Inflammatory macrophage (primary cell): Measurements from ENCODE around the gene ATP1A4.
"Not testable (repeated sequence)": the region's sequence is repeated elsewhere in the genome, so short reads cannot be mapped to it uniquely, and the experiment has no call there.

Source experiments
- DNase-seq, 2 donors: peaks; one replicate each; pipeline ENCODE4 v3.0.0-alpha.2; 2020 to 2022

The ATP1A4 gene

GRCh38 chr1:160124705-160125478 is 26.5 kb upstream of the ATP1A4 start:
- peak; percentile 21 to 23 for DNase-seq

- peak; percentile 25 to 35 for DNase-seq
These were observed 25.7 kb upstream of the ATP1A4 start for GRCh38 chr1:160125746-160126145.

- DNase-seq, result not testable (repeated sequence)
These were observed 25.1 kb upstream of the ATP1A4 start for GRCh38 chr1:160126342-160126741.

DNA sequence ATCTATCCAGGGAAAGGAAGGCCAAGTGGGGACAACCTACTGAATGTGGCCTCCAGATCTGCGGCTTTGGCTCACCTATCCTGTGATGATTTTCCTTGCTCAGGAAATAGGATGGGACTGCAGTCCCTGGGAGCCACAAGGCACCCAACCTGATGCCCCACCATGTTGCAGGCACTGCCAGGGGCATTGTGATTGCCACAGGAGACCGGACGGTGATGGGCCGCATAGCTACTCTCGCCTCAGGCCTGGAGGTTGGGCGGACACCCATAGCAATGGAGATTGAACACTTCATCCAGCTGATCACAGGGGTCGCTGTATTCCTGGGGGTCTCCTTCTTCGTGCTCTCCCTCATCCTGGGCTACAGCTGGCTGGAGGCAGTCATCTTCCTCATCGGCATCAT is 24.0 kb upstream of the ATP1A4 start:
- DNase-seq, result no peak

DNA sequence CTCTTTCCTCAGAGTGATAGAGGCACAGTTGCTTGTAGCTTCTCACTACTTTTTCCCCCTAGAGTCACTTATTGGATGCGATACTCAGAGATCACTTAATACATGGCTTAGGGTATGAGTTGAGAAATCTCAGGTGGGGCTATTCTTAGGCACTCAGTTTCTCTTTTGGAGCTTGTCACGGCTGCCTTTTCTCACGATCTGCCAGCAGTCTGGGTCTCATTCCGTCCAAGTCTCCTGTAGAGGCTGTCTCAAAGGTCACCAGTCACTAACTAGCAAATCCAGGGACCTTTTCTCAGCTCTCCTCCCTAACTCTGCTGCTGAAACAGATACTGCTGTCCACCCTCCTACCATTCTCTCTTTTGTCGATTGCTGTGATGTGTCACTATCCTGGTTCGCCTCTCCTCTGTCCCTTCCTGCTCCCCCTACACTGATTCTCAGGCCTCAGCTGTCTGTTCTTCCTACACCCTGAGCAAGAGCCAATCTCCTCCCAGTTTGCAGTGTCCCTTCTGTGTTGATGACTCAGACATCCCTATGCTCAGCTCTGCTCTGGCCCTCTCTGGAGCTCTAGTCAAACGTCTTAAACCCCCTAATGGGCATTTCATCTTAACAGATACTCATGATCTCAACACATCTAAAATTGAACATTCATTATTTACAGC is 23.4 kb upstream of the ATP1A4 start:
- peak; percentile 48 to 65 for DNase-seq

GRCh38 chr1:160128636-160129035 is 22.8 kb upstream of the ATP1A4 start:
- DNase-seq, result no peak

GRCh38 chr1:160129046-160129445 is 22.4 kb upstream of the ATP1A4 start:
- no peak for DNase-seq

GRCh38 chr1:160129558-160129957 is 21.8 kb upstream of the ATP1A4 start:
- no peak for DNase-seq

- no peak for DNase-seq
These were observed 21.4 kb upstream of the ATP1A4 start for GRCh38 chr1:160129966-160130365.

GRCh38 chr1:160130486-160130885 is 20.9 kb upstream of the ATP1A4 start:
- no peak for DNase-seq

- DNase-seq, result no peak
These were observed 20.5 kb upstream of the ATP1A4 start for GRCh38 chr1:160130939-160131338.

- DNase-seq, result no peak
These were observed 19.4 kb upstream of the ATP1A4 start for GRCh38 chr1:160131803-160132565.

GRCh38 chr1:160133990-160134770 is 17.2 kb upstream of the ATP1A4 start:
- no peak for DNase-seq

DNA sequence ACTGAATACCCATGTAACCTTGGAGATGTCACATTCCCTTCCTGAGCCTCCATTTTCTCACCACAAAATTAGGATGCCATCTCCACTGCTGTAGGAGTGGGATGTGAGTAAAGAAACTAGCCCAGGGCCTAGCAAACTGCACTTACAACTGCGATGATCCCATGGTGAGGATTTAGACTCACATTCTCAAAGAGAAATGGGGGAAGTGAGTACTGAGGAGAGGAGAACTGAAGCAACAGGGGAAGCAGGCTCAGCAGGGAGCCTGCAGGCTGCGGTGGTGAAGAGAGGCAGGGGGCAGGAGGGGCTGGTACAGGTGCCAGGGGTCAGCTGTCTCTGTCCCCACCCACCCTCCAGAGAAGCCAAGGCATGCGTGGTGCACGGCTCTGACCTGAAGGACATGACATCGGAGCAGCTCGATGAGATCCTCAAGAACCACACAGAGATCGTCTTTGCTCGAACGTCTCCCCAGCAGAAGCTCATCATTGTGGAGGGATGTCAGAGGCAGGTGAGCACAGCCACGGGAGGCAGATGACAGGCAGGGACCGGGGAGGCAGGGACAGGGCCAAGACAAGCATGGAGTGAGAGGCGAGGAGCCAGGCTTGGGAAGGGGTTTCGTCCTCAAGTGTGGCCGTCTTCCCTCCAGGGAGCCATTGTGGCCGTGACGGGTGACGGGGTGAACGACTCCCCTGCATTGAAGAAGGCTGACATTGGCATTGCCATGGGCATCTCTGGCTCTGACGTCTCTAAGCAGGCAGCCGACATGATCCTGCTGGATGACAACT is 16.4 kb upstream of the ATP1A4 start:
- peak; percentile 45 to 54 for DNase-seq

- DNase-seq, result no peak
These were observed 15.1 kb upstream of the ATP1A4 start for GRCh38 chr1:160136121-160136925.

DNA sequence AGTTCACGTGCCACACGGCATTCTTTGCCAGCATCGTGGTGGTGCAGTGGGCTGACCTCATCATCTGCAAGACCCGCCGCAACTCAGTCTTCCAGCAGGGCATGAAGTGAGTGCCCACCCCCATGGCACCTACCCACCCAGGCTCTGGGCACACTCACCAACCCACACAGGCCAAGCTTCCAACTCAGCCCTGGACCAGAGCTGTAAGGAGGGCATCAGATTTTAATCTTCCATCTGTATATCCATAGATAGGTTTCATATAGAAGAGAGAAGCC is 14.5 kb upstream of the ATP1A4 start:
- DNase-seq, result no peak

GRCh38 chr1:160137216-160137862 is 14.1 kb upstream of the ATP1A4 start:
- no peak for DNase-seq

- no peak for DNase-seq
These were observed 11.6 kb upstream of the ATP1A4 start for GRCh38 chr1:160139840-160140239.

DNA sequence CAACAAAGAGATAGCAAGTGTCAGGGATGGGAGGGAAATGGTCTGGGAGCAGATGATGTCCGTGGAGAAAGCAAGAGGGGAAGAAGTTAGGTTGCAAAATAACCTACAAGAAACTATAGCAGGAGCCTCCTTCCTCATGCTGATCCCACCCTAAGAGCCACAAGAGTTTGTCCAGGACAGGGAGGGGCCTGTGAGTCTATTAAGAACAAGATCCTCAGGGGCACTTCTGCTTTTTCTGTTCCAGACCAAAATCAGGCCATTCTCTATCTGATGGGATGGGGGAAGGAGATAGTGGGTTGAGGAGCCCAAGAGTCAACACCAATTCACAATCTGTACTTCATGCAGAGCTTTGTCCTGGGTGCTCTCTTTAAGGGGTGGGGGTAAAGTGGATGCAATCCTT is 7.7 kb upstream of the ATP1A4 start:
- DNase-seq, result peak; percentile 78 to 87

DNA sequence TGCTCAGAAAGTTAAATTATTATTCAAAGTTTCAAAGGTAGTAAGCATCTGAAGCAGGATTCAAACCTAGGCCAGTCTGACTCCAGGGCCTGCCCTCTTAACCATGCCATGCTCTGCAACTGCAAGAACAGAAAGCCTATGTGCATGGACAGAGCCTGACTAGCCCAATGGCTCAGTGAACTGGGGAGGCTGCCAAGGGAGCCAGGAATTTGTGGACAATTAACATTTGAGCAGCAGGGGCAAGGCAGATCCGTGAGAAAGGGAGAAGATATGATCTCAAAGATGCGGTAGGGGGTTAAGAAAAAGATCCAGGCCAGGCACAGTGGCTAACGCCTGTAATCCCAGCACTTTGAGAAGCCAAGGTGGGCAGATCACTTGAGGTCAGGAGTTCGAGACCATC is 6.5 kb upstream of the ATP1A4 start:
- no peak for DNase-seq

DNA sequence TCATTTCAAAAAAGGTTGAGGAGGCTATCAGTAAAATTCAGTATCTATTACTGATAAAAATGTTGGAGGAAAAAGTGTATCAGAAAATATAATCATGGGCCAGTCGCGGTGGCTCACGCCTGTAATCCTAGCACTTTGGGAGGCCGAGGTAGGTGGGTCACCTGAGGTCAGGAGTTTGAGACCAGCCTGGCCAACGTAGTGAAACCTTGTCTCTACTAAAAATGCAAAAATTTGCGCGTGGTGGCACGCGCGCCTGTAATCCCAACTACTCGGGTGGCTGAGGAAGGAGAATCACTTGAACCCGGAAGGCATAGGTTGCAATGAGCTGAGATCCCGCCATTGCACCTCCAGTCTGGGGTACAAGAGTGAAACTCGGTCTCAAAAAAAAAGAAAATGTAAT is 5.3 kb upstream of the ATP1A4 start:
- no peak for DNase-seq
